HL-60/S4 (cell line): ENCODE results near the gene SLC38A8.

ENCODE experiments used
- in situ Hi-C: fragments of 300-500 bp; cut with MboI; formaldehyde crosslinking; loops from 2 replicates; pipeline ENCODE4 v1.14.3; 2022; ENCODE audit warnings: low sequenced_read_pairs

Gene SLC38A8

GRCh38 chr16:84003038-84003437, 39.6 kb downstream of the SLC38A8 start:
- in situ Hi-C loops: no loop called here

GRCh38 chr16:84001726-84002125, 40.9 kb downstream of the SLC38A8 start:
- in situ Hi-C loops: no loop called here

DNA sequence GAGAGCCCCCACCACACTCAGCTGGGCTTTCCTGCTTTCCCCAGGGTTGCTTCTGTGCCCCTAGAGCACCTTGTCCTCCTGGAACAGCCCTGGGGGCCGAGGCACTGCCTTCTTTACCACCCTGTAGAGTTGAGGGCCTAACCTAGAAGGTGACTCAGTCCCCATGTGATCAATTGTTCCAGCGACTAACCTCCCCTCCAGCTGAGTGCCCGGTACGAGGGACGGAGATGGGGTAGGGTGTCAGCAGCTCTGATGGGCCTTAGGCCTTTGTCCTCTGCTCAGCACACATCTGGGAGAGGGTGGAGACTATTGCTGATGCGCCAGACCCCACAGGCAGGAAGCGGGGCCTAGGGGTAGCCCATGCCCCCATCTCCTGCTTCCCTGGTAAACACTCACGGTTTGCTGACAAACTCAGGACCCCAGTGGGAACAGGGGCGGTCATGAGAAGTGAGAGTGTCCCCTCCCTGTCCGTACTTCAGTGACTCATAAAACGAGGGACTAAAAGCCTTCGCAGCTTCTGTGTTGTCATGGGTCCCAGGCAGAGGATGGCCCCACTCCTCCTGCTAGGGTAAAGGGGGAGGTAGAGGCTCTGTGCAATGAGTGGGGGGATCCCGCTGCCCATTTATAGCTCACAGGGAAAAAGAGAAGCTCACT, 41.5 kb downstream of the SLC38A8 start:
- in situ Hi-C loops: no loop called here

DNA sequence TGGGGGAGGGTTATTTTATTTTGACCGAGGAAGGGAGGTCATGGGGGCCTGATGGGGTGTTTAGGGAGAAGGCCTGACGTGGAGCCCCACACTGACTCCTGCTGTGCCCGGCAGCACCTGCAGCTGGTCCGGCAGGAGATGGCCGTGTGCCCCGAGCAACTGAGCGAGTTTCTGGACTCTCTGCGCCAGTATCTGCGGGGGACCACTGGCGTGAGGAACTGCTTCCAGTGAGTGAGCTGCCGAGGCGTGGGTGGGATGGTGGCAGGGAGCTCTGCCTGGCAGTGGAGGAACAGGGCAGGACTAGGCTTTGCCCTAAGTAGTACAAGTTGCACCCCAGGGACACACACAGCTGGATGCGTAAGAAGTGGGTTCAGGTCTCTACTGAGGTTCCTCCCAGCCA, 44.5 kb downstream of the SLC38A8 start:
- in situ Hi-C loops: no loop called here

DNA sequence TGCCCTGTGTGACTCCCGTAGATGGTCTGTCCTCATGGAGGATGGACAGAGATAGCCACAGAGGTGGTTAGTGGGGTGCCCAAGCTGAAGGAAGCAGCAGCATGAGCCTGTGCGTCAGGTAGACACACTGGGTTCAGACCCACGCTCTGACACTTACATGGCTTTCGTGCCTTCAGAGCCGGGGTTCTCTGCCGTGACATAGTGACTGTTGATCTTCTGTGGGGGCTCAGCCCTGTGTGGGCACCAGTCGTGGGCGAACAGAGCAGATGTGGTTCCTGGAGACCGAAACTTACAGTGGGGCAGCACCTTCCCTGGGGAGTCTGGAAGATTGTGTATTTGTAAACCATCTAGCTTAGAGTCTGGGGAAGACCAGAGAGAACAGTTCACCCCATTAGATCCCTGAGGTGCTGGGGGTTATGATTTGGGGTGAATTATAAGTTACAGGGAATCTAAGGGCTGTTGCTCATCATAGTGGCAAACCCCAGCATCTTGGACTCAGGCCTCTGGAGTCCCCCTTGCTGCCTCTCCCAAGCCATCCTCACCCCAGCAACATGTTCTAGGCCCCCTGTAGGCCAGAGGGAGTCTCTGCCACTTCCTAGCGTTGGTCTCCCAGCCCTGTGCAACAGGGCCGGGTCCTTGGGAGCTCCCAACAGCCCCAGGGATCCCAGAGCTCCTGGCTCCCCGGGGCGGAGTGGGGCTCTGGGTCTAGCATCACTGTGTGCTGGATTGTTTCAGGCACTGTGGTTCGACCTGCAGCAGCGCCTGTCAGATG, 45.9 kb downstream of the SLC38A8 start:
- in situ Hi-C loops: no loop called here

DNA sequence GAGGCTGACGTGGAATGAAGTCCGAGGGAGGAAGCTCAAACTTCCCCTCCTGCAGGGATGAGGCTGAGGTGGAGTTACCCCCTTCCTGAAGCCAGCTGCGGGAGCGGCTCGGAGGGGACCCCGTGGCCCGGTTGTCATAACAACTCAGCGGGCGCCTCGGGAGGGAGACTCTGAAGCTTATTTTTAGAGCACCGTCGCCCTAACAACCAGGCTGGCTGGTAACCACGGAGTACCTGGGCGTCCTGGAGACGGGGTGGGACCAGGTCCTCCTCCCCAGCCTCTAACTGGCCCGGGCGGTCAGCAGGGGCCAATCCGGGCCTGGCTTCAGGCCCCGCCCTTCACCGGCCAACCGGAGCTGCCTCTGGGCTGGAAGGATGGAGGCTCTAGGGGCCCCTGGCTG, 46.8 kb downstream of the SLC38A8 start:
- in situ Hi-C loops: no loop called here

DNA sequence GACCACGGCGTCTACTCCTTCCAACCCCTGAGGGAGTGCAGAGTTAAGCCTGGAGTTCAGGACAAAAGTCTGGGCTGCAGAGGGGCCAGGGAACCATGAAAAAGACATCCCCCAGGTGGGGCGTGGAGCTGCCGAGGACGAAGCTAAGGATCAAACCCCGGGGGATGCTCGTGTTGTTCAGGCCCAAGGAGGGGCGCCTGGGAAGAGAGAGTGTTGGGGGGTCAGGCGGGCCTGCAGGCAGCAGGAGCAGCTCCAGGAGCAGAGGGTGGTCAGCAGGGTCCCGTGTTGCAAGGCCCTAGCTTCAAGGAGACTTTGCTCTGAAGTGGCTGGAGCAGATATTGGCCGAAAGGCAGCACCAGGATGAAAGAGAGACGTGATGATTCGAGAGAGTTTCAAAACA, 47.9 kb downstream of the SLC38A8 start:
- in situ Hi-C loops: no loop called here

GRCh38 chr16:83994087-83994486, 48.5 kb downstream of the SLC38A8 start:
- in situ Hi-C loops: no loop called here

DNA sequence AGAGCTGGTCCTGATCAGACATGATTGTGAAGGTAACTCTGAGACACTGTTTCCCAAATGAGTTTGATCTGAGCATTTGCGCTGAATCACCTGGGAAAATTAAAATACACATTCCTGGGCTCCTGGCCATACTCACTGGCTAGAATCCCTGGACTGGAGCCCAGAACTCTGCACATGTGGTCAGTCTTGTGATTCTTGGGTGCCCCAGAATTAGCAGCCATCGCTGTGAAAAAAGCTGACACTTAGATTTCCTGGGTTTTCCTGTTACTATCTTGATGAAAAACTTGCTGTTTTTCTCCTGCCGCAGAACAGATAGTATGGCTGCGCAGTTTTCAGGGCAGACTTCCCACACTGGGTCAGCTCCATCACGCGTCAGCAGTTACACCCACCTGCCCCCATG, 50.0 kb downstream of the SLC38A8 start:
- in situ Hi-C loops: no loop called here

DNA sequence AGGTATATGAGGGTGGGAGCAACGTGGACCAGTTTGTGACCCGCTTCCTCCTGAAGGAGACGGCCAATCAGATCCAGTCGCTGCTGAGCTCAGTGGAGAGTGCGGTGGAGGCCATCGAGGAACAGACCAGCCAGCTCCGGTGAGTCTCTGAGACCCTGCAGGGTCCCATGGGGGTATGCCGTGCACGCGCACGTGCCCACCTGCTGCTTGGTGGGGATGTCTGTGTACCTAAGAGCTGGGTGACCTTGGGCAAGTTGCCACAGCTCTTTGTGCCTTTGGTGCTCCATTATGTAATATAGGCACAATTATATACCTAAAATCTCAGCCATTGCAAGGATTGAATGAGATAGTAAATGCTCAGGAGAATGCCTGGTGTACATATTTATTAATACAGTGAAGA, 52.1 kb downstream of the SLC38A8 start:
- in situ Hi-C loops: no loop called here

GRCh38 chr16:83989300-83989699, 53.3 kb downstream of the SLC38A8 start:
- in situ Hi-C loops: no loop called here

GRCh38 chr16:83983491-83983890, 59.1 kb downstream of the SLC38A8 start:
- in situ Hi-C loops: no loop called here

GRCh38 chr16:83981799-83982198, 60.8 kb downstream of the SLC38A8 start:
- in situ Hi-C loops: no loop called here

- in situ Hi-C loops: no loop called here
Measured at GRCh38 chr16:83980794-83981193, 61.8 kb downstream of the SLC38A8 start.

DNA sequence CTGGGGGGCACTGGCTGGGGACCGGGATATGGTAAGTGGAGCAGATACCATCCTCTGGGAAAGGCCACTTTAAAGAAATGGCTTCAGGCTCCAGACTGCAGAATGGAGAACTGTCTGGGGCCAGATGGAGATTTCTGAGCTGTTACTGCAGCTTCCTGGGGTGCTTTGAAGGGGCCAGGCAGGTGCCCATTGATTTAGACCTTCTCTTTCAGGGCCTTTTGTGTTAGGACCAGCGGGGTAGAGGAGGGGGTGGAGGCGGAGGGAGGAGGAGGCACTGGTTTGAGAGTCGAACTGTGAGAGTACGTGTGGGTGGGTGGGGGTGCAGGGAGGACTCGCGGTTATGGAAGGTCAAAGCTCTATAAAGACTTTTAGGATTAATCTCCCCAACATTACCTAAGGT, 63.2 kb downstream of the SLC38A8 start:
- in situ Hi-C loops: no loop called here

DNA sequence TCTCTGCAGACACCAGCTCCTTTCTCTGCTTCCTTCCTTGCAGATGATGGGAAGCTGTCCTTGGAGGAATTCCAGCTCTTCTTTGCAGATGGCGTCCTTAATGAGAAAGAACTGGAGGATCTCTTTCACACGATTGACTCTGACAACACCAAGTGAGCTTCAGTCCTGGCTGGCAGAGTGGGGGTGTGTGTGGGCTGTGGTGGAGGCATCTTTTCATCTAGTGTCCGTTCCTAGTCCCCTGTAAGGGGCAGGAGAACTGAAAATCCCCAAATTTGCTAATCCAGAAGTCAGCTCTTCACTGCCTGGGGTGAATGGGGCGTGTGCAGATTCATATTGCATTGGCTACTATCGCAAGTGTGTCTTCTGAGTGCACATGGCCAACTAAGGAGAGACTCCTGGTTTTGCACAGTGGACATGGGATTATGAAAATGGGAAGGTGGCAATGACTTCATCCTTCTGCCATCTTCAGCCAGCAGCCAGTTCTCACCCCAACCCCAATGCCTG, 64.1 kb downstream of the SLC38A8 start:
- in situ Hi-C loops: no loop called here

- in situ Hi-C loops: no loop called here
Measured at GRCh38 chr16:83977056-83977815, 65.4 kb downstream of the SLC38A8 start.

DNA sequence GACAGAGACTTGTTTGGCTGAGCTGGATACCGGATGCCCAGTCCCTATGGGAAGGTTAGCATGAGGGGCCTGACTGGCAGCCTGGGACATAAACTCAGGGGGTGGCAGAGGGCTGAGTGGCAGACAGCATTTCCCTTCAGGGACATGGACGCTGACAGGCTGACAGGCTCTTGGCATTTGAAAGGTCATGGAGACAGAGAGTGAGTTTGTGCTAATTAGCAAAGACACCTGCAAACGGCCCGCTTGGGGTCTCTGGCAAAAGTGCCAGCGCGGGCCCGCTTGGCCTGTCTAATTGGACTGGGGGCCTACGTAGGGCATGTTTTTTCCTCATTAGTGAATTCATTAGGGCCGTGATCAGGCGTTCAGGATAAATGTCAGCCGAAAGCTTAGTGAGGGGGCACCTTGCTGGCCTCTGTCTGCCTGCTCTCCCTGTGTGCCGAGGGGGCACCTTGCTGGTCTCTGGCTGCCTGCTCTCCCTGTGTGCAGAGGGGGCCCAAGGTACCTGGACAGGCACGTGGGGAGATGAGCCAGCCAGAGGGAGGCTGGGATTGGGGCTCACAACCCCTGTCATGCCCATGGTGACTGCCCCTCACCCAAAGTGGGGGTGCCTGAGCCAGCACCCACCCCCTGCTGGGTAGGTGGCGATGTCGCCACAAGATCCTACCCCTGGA, 66.9 kb downstream of the SLC38A8 start:
- in situ Hi-C loops: no loop called here

DNA sequence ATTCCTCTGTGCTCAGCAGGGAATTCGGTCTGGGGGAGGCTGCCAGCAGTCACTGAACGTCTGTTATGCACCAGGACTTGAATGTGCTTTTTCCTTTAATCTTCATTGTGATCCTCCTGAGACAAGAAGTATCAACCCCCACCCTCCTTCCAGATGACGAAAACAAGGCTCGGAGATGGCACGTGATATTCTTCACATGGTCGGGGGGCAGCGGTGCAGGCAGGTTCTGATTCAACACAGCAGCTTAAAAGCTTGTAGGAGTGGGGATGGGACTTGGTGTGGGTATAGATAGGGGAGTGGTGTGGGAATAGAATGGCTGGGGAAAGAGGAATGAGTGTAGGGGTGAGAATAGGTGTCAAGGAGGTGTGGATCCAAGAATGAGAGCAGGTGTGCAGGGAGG, 68.1 kb downstream of the SLC38A8 start:
- in situ Hi-C loops: loop anchor here (25.0 kb wide), 2 partner anchors 213 to 513 kb away; partner anchors contain the start of genes ADAD2 and TAF1C

DNA sequence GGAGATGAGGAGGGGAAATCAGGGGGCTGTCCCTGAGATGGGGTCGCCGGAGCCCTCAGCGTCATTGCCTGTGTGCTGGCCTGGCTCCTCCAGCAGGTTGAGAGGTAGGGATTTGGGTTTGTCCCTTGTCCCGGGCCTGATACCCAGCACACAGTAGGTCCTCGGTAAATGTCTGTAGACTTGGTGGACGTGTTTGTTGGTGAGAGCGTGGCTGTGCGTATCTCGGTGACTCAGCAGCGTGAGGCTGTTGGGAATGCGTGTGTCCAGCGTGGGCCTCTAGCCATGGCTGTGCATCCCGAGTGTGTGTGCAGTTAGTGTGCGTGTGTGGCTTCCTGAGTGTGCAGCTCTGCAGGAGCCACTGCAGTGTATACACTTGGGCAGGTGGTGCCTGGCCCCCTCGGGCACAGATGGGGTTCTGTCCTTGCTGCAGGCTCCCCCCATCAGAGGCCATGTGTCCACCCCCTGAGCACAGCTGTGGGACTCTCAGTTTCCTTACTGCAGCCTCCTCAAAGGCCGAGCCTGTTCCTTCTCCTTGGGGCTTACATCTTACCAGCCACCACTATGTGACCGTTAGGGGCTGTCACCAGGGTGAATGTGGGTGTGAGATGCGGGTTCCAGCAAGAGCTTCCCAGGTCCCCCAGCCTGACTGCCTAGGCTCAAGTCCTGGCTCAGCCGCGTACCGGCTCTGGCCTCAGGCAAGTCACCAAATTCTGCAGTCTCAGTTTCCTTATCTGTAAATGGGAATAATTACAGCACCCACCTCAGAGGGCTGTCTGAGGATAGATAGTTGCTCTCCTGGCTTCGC, 68.8 kb downstream of the SLC38A8 start:
- in situ Hi-C loops: loop anchor here (25.0 kb wide), 2 partner anchors 214 to 514 kb away; partner anchors contain the start of genes ADAD2 and TAF1C
